WTC11 (cell line): ENCODE results near the gene RBM11.

Experiments used
- CREM ChIP-seq: sonication (generic); formaldehyde crosslinking; IDR thresholded peaks from 2 replicates; pipeline ENCODE4 v1.8.1; 2022; ENCODE audit warnings: mild to moderate bottlenecking, missing genetic modification reagents, moderate library complexity
- CTCF ChIP-seq: fragments of 200-600 bp; IDR thresholded peaks from 2 replicates; pipeline ENCODE4 v1.8.0; 2022; ENCODE audit warnings: antibody characterized with exemption
- E2F4 ChIP-seq: sonication (generic); formaldehyde crosslinking; IDR thresholded peaks from 2 replicates; pipeline ENCODE4 v1.8.1; 2022; ENCODE audit warnings: low read depth, mild to moderate bottlenecking, moderate library complexity, missing genetic modification reagents, borderline replicate concordance
- ELF4 ChIP-seq: sonication (generic); formaldehyde crosslinking; IDR thresholded peaks from 2 replicates; pipeline ENCODE4 v1.8.1; 2022; ENCODE audit warnings: low read depth, mild to moderate bottlenecking, moderate library complexity, missing genetic modification reagents
- ESRRA ChIP-seq: sonication (generic); formaldehyde crosslinking; IDR thresholded peaks from 2 replicates; pipeline ENCODE4 v1.8.1; 2022; ENCODE audit warnings: mild to moderate bottlenecking, missing genetic modification reagents, borderline replicate concordance
- MAX ChIP-seq: sonication (generic); formaldehyde crosslinking; IDR thresholded peaks from 2 replicates; pipeline ENCODE4 v1.8.0; 2022; ENCODE audit warnings: mild to moderate bottlenecking, missing genetic modification reagents
- NR2C2 ChIP-seq: sonication (generic); formaldehyde crosslinking; IDR thresholded peaks from 2 replicates; pipeline ENCODE4 v1.8.0; 2022; ENCODE audit warnings: mild to moderate bottlenecking, missing genetic modification reagents
- NR3C1 ChIP-seq: sonication (generic); formaldehyde crosslinking; conservative IDR thresholded peaks from 2 replicates; pipeline ENCODE4 v1.8.1; 2023; ENCODE audit warnings: low read depth, mild to moderate bottlenecking, missing genetic modification reagents
- PRDM15 ChIP-seq: sonication (generic); formaldehyde crosslinking; IDR thresholded peaks from 2 replicates; pipeline ENCODE4 v1.8.0; 2022; ENCODE audit warnings: missing genetic modification reagents
- SP1 ChIP-seq: sonication (generic); formaldehyde crosslinking; conservative IDR thresholded peaks from 2 replicates; pipeline ENCODE4 v1.8.1; 2022; ENCODE audit warnings: missing genetic modification reagents
- USF2 ChIP-seq: sonication (generic); formaldehyde crosslinking; IDR thresholded peaks from 2 replicates; pipeline ENCODE4 v1.8.1; 2023; ENCODE audit warnings: mild to moderate bottlenecking, missing genetic modification reagents, moderate library complexity
- ZBTB21 ChIP-seq: sonication (generic); formaldehyde crosslinking; IDR thresholded peaks from 2 replicates; pipeline ENCODE4 v1.8.1; 2023; ENCODE audit warnings: mild to moderate bottlenecking, missing genetic modification reagents, borderline replicate concordance
- ZNF416 ChIP-seq: fragments of 250-450 bp; sonication (Bioruptor Pico); IDR thresholded peaks from 2 replicates; pipeline ENCODE4 v1.9.0; 2021; ENCODE audit warnings: mild to moderate bottlenecking, inconsistent platforms
- ZNF512 ChIP-seq: sonication (generic); formaldehyde crosslinking; IDR thresholded peaks from 2 replicates; pipeline ENCODE4 v1.8.1; 2022; ENCODE audit warnings: missing genetic modification reagents, borderline replicate concordance

- no peak for TF ChIP-seq CTCF
- no peak for TF ChIP-seq USF2 (CRISPR knock-in tag)
- no peak for TF ChIP-seq CREM (CRISPR knock-in tag)
- TF ChIP-seq MAX (CRISPR knock-in tag), result no peak
- TF ChIP-seq SP1 (CRISPR knock-in tag), result no peak
- TF ChIP-seq NR3C1 (CRISPR knock-in tag), result no peak
- no peak for TF ChIP-seq ESRRA (CRISPR knock-in tag)
- TF ChIP-seq ZBTB21, result no peak
- TF ChIP-seq E2F4 (CRISPR knock-in tag), result no peak
- TF ChIP-seq NR2C2 (CRISPR knock-in tag), result no peak
- no peak for TF ChIP-seq ZNF512 (CRISPR knock-in tag)
- TF ChIP-seq PRDM15 (CRISPR knock-in tag), result no peak
- TF ChIP-seq ZNF416 (CRISPR knock-in tag), result no peak
- no peak for TF ChIP-seq ELF4 (CRISPR knock-in tag)
Measured at GRCh38 chr21:14260174-14260764, 44.3 kb downstream of the RBM11 start.
